HG03097 (cell line): ENCODE data around the gene EXOC2.

Experiments
- ATAC-seq: cut with Tn5 transposase; IDR thresholded peaks from one replicate; pipeline ENCODE4 v1.9.1; 2021; ENCODE audit not compliant: unreplicated experiment, low FRiP score

The EXOC2 gene

GRCh38 chr6:451336-451735 is 241.6 kb downstream of the EXOC2 start:
- ATAC-seq = no peak

DNA sequence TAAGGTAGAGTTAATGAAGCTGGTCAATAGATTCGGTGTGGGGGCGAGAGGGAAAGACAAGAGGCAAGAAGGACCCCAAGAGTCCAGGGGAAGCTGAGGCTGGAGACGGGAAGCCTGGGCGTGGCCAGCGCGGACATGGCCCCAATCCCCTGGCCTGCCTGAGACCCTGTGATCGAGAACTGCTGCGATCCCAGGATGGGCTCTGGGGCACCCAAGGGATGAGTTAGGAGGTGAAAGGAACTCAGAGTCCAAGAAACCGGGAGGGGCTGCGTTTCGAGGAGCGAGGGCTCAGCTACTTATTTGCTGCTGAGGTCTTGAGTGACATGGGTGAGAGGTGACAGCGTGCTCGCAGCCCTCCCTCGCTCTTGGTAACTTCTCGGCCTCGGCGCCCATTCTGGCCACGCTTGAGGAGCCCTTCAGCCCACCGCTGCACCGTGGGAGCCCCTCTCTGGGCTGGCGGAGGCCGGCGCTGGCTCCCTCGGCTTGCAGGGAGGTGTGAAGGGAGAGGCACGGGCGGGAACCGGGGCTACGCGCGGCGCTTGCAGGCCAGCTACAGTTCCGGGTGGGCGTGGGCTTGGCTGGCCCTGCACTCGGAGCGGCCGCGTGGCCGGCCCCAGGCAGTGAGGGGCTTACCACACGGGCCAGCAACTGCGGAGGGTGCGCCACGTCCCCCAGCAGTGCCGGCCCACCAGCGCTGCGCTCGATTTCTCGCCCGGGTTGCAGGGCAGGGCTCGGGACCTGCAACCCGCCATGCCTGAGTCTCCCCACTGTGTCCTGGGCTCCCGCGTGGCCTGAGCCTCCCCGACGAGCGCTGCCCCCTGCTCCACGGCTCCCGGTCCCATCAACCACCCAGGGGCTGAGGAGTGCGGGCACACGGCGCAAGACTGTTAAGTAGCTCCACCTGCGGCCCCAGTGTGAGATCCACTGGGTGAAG is 243.2 kb downstream of the EXOC2 start:
- no peak for ATAC-seq

DNA sequence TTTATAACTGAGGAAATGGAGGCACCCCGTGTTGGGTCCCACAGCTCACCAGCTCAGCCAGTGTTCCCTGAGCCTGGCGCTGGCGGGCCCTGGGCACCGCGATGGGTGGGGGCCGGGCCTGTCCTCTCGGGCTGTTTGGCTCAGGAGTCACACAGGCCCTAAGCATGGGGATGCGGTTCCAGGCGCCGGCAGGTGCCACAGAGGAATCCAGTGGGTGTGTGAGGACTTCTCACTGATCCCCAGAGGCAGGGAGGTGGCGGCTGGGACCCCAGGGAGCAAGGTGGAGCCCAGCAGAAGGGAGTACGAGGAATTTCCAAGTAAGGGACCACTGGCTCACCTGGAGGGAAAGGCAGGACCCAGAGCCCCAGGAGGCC is 243.9 kb downstream of the EXOC2 start:
- no peak for ATAC-seq

GRCh38 chr6:448296-449056 is 244.5 kb downstream of the EXOC2 start:
- ATAC-seq = no peak

DNA sequence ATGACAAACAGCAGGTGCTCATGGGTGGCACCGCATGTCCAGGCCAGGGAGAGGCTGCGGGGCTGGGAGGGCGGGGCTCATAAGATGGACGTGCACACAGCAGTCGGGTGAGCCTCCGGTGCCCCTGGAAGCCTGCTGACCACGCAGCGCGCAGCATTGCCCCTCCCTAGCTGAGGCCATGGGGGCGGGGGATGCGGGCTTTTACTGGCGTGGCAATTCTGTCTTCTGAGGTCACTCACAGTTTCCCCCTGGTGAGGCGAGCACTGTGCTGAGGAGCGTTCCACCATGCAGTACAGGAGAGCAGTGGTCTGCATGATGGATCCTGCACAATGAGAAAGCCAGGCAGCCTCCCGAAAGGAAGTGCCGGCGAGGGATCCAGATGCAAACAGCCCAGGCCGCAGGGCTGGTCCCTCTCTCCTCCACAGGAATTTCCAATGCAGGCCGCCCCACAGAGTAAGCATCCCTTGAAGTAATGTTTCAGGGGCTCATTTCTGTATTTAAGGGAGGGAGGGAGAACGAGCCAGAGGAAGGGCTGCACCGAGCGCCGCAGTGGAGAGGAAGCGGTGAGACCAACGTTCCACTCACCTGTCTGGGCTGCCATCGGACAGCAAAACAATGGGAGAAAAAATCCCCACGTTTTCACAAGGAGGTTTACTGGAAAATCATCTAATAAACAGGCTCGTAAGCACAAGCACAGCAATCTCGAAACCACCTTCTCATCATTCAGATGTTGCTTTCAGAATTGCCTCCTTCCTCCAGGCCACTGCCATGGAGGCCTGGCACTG is 245.4 kb downstream of the EXOC2 start:
- ATAC-seq = no peak

DNA sequence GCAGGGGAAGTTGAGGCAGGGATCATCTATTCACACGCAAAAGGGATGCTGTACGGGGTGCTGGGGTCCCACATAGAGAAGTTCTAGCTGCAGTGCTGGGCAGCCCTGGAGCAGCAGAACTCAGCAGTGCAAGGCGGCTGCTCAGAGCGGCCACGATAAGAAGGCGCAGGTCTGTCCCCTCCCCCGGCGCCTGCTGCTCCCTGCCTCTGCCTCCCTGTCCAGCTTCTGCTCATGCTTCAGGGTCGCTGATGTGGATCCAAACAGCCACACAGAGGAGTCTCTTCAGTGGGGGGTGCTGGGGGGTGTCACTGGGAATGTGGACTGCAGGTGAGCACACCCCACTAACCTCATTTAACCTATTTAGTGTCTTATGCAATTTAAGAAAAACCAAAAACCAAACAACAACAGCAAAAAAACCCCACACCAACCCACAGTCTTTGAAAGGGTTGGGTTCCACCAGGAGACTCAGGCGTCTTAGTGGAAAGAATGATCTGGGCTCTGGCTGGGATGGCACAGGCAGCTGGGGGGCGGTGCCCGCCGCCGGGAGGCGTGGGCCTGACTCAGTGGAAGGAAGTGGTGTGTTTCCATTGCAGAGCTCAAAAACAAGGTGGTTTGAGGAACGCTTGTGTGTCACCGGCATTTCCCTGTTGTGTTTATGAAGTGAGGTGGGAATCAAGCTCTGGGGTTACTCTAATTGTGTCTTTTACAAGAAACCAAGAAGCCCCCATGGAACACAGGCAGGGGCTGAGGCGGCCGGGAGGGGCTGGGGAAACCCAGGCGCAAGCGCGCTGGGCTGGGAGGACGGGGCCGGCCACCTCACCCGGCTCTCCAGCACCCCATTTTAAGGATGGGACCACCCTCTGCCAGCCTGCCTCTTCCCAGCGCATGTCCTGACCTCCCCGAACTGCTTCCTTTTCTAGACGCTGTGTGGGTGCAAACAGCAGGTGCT is 246.2 kb downstream of the EXOC2 start:
- ATAC-seq = no peak

DNA sequence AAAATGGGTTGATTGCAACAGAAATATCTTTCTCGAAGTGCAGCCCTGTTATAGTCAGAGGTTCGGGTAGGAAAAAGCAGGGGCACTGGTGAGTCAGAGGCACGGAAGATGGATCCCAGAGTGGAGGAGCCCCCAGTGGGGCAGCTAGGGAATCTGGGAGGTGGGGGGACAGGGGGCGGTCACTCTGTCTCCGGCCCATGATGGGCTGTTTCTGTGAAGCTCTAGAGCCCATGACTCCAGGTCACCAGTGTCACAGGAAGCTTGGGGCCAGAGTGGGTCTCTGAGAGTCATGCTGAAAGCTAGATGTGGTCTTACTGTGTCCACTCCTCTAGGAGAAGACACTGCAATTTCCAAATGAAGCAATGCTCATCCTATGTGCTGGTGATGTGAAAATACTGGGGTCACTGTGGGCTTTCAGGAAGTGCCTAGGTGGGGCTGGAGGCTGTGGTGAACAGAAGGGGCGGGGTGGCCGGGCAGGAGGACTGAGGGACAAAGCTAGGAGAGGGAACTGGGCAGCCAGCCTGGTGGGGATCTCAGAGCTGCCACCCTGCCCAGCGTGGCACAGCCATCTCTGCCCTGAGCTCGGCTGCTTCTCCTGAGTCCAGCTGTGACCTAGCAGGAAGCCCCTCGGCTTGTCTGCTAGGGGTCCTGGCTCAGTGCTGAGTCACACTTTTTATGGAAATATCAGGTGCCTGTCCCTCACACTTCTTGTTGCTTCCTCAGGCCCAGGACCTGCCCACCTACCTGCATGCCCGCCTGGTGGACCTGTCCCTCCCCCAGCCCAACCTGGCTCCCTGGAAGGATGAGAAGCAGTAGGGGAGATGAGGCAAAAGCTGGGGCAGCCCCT is 247.1 kb downstream of the EXOC2 start:
- no peak for ATAC-seq

GRCh38 chr6:444653-445275 is 248.2 kb downstream of the EXOC2 start:
- ATAC-seq = no peak

DNA sequence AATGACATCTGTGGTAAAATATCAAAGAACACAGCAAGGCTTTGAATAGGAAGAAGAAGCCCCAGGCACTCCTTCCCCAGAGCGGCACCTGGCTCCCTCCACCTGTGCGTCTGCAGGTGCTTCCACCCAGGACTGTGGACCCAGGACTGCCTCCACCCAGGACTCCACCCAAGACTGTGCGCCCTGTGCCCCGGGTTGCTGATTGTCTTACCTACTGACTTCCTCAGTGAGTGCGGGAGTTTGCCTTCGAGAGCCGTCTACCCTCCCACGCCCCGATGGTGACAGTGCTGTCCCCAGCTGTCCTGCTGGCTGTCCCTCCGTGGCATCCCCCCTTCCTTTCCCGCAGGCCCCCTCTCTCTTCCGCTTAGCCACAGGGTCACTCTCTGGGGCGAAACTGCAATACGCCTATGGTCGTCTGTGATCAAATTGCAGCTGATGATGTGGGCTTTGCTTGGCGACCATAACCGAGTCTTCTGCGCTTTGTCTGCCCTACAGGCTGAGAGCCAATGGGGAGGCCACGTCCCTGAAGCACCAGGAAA is 249.2 kb downstream of the EXOC2 start:
- ATAC-seq = no peak

DNA sequence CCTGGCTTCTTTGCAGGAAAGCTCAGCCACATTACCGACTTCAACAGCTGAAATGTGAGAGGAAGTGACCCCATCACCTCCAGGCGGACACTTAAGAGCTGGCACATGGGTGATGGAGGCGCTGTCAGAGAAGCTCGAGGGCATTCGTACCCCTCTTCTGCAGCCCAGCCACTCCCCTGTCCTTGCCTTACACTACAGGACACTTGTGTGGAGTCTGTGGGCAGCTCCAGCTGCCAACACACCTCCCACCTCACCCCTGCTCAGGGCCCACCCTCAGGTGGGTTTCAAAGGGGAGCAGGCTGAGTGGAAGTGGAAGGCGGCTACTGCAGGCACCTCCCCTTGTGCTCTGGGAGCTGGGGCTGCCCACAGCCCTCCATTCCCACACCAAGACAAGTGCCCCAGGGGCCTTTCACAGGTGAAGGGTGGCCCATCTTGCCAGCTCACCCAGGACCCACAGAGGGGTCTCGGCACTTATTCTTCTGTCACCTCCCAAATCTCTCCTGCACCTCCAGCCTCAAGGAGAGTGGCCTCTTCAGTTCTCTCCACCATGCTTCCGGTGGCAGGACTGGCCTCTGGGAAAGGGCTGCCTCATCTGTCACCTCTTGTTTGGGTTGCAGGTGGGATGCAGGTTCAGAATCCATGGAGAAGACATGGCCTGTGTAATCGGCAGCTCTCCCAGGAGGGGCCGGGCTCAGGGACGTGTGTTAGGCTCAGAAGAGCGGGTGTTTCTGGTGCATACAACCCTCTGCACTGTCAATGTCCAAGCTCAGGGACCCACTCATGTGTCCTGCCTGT is 251.6 kb downstream of the EXOC2 start:
- ATAC-seq = no peak

DNA sequence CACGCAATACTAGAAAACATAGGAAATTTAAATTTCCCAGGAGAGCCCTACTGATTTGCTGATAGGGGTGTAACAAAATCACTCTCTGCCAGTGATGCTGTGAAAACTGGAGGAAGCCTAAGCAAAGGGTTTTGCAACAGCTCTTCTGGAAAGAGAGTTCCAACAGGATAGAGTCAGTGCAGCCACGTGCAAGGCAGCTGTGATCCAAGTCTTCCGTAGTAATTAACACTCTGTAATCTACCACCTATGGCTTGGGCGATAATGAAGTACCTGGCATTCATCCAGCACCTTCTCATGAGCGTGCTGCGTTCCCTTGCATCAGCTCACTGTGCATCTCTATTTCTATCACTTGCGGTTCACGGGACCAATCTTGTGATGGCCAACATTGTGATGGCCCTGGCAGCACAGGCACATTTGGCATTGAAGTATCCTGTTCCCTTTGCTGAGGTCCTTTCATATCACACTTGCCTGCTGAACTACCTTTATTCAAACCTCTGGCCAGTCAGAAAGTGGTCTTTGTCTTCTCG is 253.2 kb downstream of the EXOC2 start:
- ATAC-seq = no peak

DNA sequence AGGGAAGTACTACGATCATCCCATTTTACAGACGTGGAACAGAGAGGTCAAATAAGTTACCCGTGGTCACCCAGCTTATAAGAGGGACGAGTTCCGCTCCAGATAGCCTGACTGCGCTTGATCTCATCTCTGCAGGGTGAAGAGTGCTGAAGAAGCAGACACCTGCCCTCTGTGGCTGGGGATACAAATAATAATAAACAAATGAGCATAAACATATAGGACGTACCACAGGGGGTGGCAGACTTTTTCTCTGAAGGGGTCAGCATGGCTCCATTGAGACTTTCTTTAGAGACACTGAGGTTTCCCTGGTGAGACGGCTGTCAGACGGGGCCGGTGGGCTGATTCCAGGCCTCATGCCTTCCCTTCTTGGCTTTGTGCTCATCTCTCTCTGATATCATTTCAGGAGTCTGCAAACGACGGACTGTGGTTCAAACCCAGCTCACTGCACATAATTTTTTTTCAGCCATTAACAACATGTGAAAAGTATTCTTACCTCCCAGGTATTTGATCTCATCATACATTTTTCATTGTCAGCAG is 254.2 kb downstream of the EXOC2 start:
- no peak for ATAC-seq

DNA sequence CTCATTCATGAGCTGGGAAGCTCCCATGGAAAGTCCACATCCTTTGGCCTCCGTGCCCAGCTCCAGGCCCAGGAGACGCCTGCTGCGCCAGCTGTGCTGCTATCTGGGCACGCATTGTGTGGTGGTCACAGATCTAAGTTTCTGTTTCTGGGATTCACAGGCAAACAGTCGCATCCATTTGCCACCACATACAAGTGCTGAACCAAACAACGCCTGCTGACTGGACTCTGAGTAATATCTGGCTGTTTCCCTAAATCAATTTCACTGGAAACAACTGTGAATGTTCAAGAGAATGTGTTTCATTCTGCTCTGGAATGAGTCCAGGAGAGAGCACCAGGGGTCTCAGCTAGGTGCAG is 255.9 kb downstream of the EXOC2 start:
- ATAC-seq = no peak

DNA sequence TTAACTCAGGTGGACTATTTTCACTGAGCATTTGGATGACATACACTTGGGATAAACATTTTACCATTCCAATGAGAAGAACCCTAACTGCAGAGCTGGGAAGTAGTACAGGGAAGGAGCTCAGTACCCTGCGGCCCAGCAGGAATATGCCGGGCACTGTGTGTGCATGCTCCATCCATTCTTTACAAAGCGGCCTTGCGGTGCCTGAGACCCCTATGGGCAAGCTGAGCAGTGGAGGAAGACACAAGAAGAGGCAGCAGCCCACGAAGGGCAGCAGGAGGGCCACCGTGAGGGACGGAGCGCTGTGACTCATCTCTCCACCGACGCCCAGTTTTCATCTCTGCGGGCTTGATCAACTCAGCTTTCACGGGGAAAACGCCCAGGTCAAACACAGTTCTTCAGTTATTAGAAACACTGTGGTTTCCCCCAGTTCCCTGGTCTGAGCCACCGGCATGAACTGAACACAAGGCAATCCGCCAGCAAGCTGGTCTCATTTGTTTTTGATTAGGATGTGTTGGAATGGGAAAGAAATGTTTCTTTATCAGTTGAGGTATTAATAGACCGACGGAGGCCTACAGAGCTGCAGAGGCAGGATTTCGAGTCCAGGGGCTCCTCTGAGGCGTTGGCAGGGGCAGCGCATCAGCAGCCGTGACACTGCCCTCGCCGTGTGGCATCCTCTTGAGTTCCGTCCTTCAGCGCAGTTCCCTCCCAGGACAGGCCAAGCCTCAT is 256.5 kb downstream of the EXOC2 start:
- ATAC-seq = no peak

- no peak for ATAC-seq
These were observed 257.3 kb downstream of the EXOC2 start for GRCh38 chr6:435441-436307.
